ENCODE results near the gene OTC.

OTC gene

DNA sequence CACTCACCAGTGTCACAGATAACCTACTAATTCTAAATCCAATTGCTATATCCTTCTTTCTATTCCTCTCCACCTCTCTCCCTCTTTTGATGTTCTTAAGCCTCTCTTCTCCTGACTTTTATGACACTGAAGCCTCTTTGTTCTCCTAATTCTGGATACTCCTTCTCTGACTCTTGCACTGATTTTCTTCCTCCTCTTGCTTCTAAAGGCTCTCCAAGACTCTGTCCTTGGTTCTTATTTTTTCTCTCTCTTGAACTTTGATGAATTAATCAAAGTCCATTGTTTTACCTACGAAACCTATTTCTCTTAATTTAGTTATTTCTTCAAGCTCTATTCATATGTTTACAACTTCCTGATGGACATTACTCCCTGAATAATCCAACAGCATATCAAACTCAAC is 113.3 kb downstream of the OTC start:
- peaks cover 3% of the 10 kb centered on the region; the same call in 1 of the 2 replicates for H3K9me3 ChIP-seq (ENCODE audit: control insufficient read depth, insufficient read depth, low read length)
- no peaks in the 10 kb centered on the region for H3K4me1 ChIP-seq (ENCODE audit: insufficient read depth, low read length)
- H3K9ac ChIP-seq (ENCODE audit: low read depth, low read length) = no peak overlapping the region
- H3K36me3 ChIP-seq (ENCODE audit: insufficient read depth, low read length) = no peaks in the 10 kb centered on the region

DNA sequence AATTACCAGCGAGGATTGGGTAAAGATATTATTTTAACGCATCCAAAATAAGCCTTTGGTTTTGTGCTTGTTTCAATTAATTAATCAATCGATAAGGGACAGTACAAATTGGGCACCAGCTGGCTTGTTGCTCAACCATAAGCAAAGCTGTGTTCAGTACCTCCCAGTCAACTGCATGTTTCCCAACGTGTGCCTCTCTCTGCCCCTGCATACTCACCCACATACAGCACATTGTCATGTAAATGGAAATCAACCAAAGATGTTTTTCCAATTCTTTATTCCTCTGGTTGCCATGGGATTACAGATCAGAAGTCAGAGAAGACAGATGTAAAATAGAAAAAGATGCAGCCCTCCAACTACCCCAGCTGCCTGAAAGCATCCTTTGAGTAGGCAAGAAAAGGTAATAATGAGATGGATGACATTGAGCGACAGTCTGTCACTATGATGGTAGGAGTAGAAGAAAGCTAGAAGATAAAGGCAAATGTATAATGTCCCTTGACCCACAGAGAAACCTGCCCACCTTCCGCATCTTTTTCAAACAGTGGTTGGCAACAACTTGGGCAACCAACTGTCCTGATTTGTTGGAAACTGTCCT is 116.3 kb downstream of the OTC start:
- H3K9me3 ChIP-seq (ENCODE audit: control insufficient read depth, insufficient read depth, low read length) = no peaks in the 10 kb centered on the region

More for the DNA sequence above, 116.3 kb downstream of the OTC start:
- Histone ChIP-seq H3K9ac (ENCODE audit: low read depth, low read length) (no peak overlapping the region), H3K4me1 (ENCODE audit: insufficient read depth, low read length) (no peaks in the 10 kb centered on the region), H3K36me3 (ENCODE audit: insufficient read depth, low read length) (no peaks in the 10 kb centered on the region)

Measured in ES-I3 (cell line).